H9 (cell line): ENCODE measurements around the gene LRTM2. TPM values are rescaled to one million over a fixed set of nuclear protein-coding genes. Genes with fewer than 3 reads are reported as not detected.

Experiments
- DNase-seq: peaks from one replicate; pipeline ENCODE4 v3.0.0-alpha.2; 2017
- H2AFZ ChIP-seq: one replicate; pipeline ENCODE4 v1.6.1; 2013; ENCODE audit warnings: mild to moderate bottlenecking, low read length, control low read depth, moderate library complexity
- H2AK5ac ChIP-seq: 2 replicates; pipeline ENCODE4 v1.6.1; 2013; ENCODE audit warnings: low read length, control low read depth, mixed read lengths; ENCODE audit not compliant: insufficient read length
- H2BK120ac ChIP-seq: one replicate; pipeline ENCODE4 v1.6.1; 2013; ENCODE audit warnings: low read depth, mild to moderate bottlenecking, low read length, control low read depth, inconsistent platforms; ENCODE audit not compliant: poor library complexity, severe bottlenecking
- H2BK12ac ChIP-seq: 2 replicates; pipeline ENCODE4 v1.6.1; 2013; ENCODE audit warnings: low read length, control low read depth, mixed read lengths, low read depth; ENCODE audit not compliant: insufficient read length
- H2BK15ac ChIP-seq: 2 replicates; pipeline ENCODE4 v1.6.1; 2013; ENCODE audit warnings: low read depth, low read length, control low read depth
- H2BK20ac ChIP-seq: one replicate; pipeline ENCODE4 v1.6.1; 2013; ENCODE audit warnings: low read depth, mild to moderate bottlenecking, low read length, control low read depth, inconsistent platforms; ENCODE audit not compliant: poor library complexity, severe bottlenecking
- H2BK5ac ChIP-seq: 2 replicates; pipeline ENCODE4 v1.6.1; 2013; ENCODE audit warnings: low read length, control low read depth, mixed read lengths; ENCODE audit not compliant: insufficient read length
- H3K14ac ChIP-seq: 2 replicates; pipeline ENCODE4 v1.6.1; 2013; ENCODE audit warnings: low read length, control low read depth; ENCODE audit not compliant: insufficient read depth
- H3K18ac ChIP-seq: 2 replicates; pipeline ENCODE4 v1.6.1; 2013; ENCODE audit warnings: low read depth, mild to moderate bottlenecking, mixed read lengths, low read length, control low read depth; ENCODE audit not compliant: insufficient read length
- H3K23ac ChIP-seq: 2 replicates; pipeline ENCODE4 v1.6.1; 2013; ENCODE audit warnings: low read length, control low read depth, mixed read lengths, low read depth; ENCODE audit not compliant: insufficient read length
- H3K23me2 ChIP-seq: 2 replicates; pipeline ENCODE4 v1.6.1; 2013; ENCODE audit warnings: low read depth, mild to moderate bottlenecking, mixed read lengths, low read length, control low read depth; ENCODE audit not compliant: insufficient read length, poor library complexity, severe bottlenecking
- H3K27ac ChIP-seq: 2 replicates; pipeline ENCODE4 v1.5.1; 2013; ENCODE audit warnings: low read length, control low read depth, mixed read lengths, low read depth; ENCODE audit not compliant: insufficient read length
- H3K27me3 ChIP-seq: 2 replicates; pipeline ENCODE4 v1.6.1; 2013; ENCODE audit warnings: low read length, control low read depth, inconsistent platforms; ENCODE audit not compliant: insufficient read depth
- H3K4ac ChIP-seq: 2 replicates; pipeline ENCODE4 v1.6.1; 2013; ENCODE audit warnings: low read depth, mild to moderate bottlenecking, control low read depth, inconsistent platforms, low read length, moderate library complexity
- H3K4me1 ChIP-seq: 2 replicates; pipeline ENCODE4 v1.6.1; 2013; ENCODE audit warnings: low read length, control low read depth, inconsistent platforms; ENCODE audit not compliant: insufficient read depth
- H3K4me2 ChIP-seq: 2 replicates; pipeline ENCODE4 v1.6.1; 2013; ENCODE audit warnings: low read length, control low read depth, mixed read lengths; ENCODE audit not compliant: insufficient read length, insufficient read depth
- H3K56ac ChIP-seq: 2 replicates; pipeline ENCODE4 v1.6.1; 2013; ENCODE audit warnings: low read depth, mild to moderate bottlenecking, mixed read lengths, low read length, control low read depth; ENCODE audit not compliant: insufficient read length
- H3K79me1 ChIP-seq: 2 replicates; pipeline ENCODE4 v1.6.1; 2013; ENCODE audit warnings: low read depth, mild to moderate bottlenecking, moderate library complexity, low read length, control low read depth, inconsistent platforms; ENCODE audit not compliant: insufficient read depth, poor library complexity, severe bottlenecking
- H3K79me2 ChIP-seq: 2 replicates; pipeline ENCODE4 v1.6.1; 2013; ENCODE audit warnings: low read length, control low read depth, inconsistent platforms; ENCODE audit not compliant: insufficient read depth
- H3K9ac ChIP-seq: 2 replicates; pipeline ENCODE4 v1.6.1; 2013; ENCODE audit warnings: low read length, control low read depth, mixed read lengths; ENCODE audit not compliant: insufficient read length; ENCODE audit errors: extremely low read depth
- H3K9me3 ChIP-seq: one replicate; pipeline ENCODE4 v1.6.1; 2013; ENCODE audit warnings: low read depth, low read length, inconsistent platforms; ENCODE audit not compliant: control insufficient read depth
- H3T11ph ChIP-seq: one replicate; pipeline ENCODE4 v1.6.1; 2013; ENCODE audit warnings: mild to moderate bottlenecking, low read length, control low read depth, inconsistent platforms
- H4K20me1 ChIP-seq: one replicate; pipeline ENCODE4 v1.6.1; 2013; ENCODE audit not compliant: control insufficient read depth, insufficient read length, insufficient read depth
- H4K5ac ChIP-seq: 2 replicates; pipeline ENCODE4 v1.6.1; 2013; ENCODE audit warnings: low read depth, mild to moderate bottlenecking, mixed read lengths, low read length, control low read depth; ENCODE audit not compliant: insufficient read length
- H4K8ac ChIP-seq: replicated peaks from 2 replicates; pipeline ENCODE4 v1.6.1; 2013; ENCODE audit warnings: low read length, control low read depth, mixed read lengths, low read depth; ENCODE audit not compliant: insufficient read length
- H4K91ac ChIP-seq: 2 replicates; pipeline ENCODE4 v1.6.1; 2013; ENCODE audit warnings: low read depth, mild to moderate bottlenecking, moderate library complexity, mixed read lengths, low read length, control low read depth; ENCODE audit not compliant: insufficient read length
- H3K27ac Mint-ChIP-seq, 3 experiments: 2 replicates in 2 of 3; 3 replicates in 1 of 3; pipeline ENCODE4 v1.8.0; 2020 to 2021; ENCODE audit warnings: mixed read lengths in 3 of 3, mild to moderate bottlenecking in 1 of 3, moderate library complexity in 1 of 3
- H3K27me3 Mint-ChIP-seq: 2 replicates; pipeline ENCODE4 v1.8.0; 2021; ENCODE audit warnings: low read depth, mild to moderate bottlenecking, moderate library complexity, mixed read lengths
- H3K36me3 Mint-ChIP-seq, 3 experiments: 2 replicates in 2 of 3; 3 replicates in 1 of 3; pipeline ENCODE4 v1.8.0; 2020 to 2021; ENCODE audit warnings: low read depth in 3 of 3, mixed read lengths in 3 of 3; ENCODE audit not compliant: insufficient read depth in 1 of 3
- H3K4me1 Mint-ChIP-seq, 2 experiments: 2 replicates each; pipeline ENCODE4 v1.8.0; 2020; ENCODE audit warnings: mixed read lengths in 2 of 2
- H3K4me3 Mint-ChIP-seq, 2 experiments: 2 replicates in 1 of 2; 3 replicates in 1 of 2; pipeline ENCODE4 v1.8.0; 2020 to 2021; ENCODE audit warnings: mild to moderate bottlenecking in 2 of 2, mixed read lengths in 2 of 2, moderate library complexity in 1 of 2
- H3K9me3 Mint-ChIP-seq, 2 experiments: 2 replicates in 1 of 2; 3 replicates in 1 of 2; pipeline ENCODE4 v1.8.0; 2020; ENCODE audit warnings: mild to moderate bottlenecking in 2 of 2, mixed read lengths in 2 of 2, moderate library complexity in 1 of 2
- CTCF ChIP-seq: fragments of 200-600 bp; sonication (generic); conservative IDR thresholded peaks from 3 replicates; pipeline ENCODE4 v1.8.0; 2021; ENCODE audit warnings: antibody characterized with exemption, mild to moderate bottlenecking
- WGBS: extraction: QIAGEN DNeasy Blood & Tissue Kit; methylation state at CpG from one replicate; pipeline ENCODE4 v1.1.7; 2013; ENCODE audit warnings: missing lambda C conversion rate, low lambda C conversion rate, mixed read lengths; ENCODE audit not compliant: insufficient read length; ENCODE audit errors: extremely low coverage; 5-methylcytosine and 5-hydroxymethylcytosine counted together
- total RNA-seq: library from RNA; stranded (reverse); gene quantifications from 2 replicates; pipeline ENCODE4 v1.2.1, GENCODE V29; 2021

LRTM2 gene
- total RNA-seq, 1 experiment from 2014 or later: not detected

- H4K5ac ChIP-seq: no peak overlapping the region
- no peak overlapping the region for H4K91ac ChIP-seq
- no peak overlapping the region for H2BK15ac ChIP-seq
- no peak overlapping the region for H2AFZ ChIP-seq
- Mint-ChIP-seq H3K27me3 (peaks cover 4% of the 10 kb centered on the region), H3K4me1 (no peaks in the 10 kb centered on the region), H3K4me3 (no peak overlapping the region), H3K36me3 (no peaks in the 10 kb centered on the region; a peak in 1 of 7 replicates), H3K9me3 (no peaks in the 10 kb centered on the region), H3K27ac (no peak overlapping the region)
- no peak overlapping the region for H2BK12ac ChIP-seq
- no peak overlapping the region for H4K8ac ChIP-seq
- H4K20me1 ChIP-seq: no peaks in the 10 kb centered on the region
- no peak overlapping the region for H3K27ac ChIP-seq
- no peaks in the 10 kb centered on the region for H3K27me3 ChIP-seq
- no peak overlapping the region for H3K9ac ChIP-seq
- H2AK5ac ChIP-seq: no peak overlapping the region
- no peak for TF ChIP-seq CTCF
- WGBS: no CpG with 5 or more reads among the region's 8 CpGs
- H3K4me1 ChIP-seq: no peaks in the 10 kb centered on the region
- no peaks in the 10 kb centered on the region for H3K23me2 ChIP-seq
- H3K56ac ChIP-seq: no peak overlapping the region
- no peak overlapping the region for H3K4ac ChIP-seq
- no peaks in the 10 kb centered on the region for H3K79me2 ChIP-seq
- no peak overlapping the region; the same call in 1 of the 2 replicates for H3K14ac ChIP-seq
- H3T11ph ChIP-seq: no peak overlapping the region
- peak; percentile 19 for DNase-seq
- no peak overlapping the region for H3K18ac ChIP-seq
- H3K79me1 ChIP-seq: no peaks in the 10 kb centered on the region
- no peaks in the 10 kb centered on the region for H3K9me3 ChIP-seq
- H3K4me2 ChIP-seq: no peak overlapping the region
- no peak overlapping the region for H3K23ac ChIP-seq
- H2BK120ac ChIP-seq: no peak overlapping the region
- no peak overlapping the region for H2BK20ac ChIP-seq
- H2BK5ac ChIP-seq: no peak overlapping the region
Measured at GRCh38 chr12:1877169-1877878, 57.0 kb downstream of the LRTM2 start.
